HG03571 (cell line): Measurements from ENCODE around the gene PLPPR5.

ENCODE experiments used
- ATAC-seq: cut with Tn5 transposase; IDR thresholded peaks from one replicate; pipeline ENCODE4 v1.9.1; 2021; ENCODE audit not compliant: unreplicated experiment

Gene PLPPR5

GRCh38 chr1:98969798-98970490 lies 34.7 kb downstream of the PLPPR5 start:
- ATAC-seq: no peak

- no peak for ATAC-seq
Observed at GRCh38 chr1:98967122-98967521, 37.5 kb downstream of the PLPPR5 start.

- ATAC-seq: no peak
Observed at GRCh38 chr1:98965394-98965793, 39.3 kb downstream of the PLPPR5 start.

- no peak for ATAC-seq
Observed at GRCh38 chr1:98964198-98964597, 40.5 kb downstream of the PLPPR5 start.

DNA sequence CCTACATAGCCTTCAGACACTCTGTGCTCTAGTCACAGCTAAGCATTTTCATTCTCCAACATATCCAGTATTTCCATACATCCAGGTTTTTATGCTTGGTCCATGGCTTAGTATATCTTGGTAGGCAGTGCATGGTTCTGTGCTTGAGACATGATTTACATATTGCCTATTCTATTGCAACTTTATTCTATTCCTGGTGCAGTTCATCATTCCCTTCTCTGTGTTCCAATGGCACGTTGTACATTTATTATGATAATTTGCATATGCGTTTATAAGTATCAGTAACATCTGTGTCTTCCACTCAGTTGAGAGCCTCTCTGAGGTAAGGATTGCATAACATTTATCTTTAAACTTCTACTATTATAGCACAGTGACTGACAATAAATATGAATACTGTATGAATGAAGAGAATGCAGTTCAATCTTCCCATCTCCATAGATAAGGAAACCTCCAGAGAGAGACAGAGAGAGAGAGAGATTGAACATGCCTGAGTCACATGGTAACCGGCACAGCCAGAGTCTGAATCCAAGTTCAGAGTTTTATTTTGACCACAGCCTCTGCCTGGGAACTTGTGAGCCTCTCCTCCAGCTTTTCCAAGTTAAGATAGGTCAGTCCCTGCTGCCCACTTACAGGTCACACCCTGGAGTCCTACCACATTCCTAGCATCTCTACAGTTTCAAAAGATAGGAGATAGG lies 41.5 kb downstream of the PLPPR5 start:
- ATAC-seq: no peak

DNA sequence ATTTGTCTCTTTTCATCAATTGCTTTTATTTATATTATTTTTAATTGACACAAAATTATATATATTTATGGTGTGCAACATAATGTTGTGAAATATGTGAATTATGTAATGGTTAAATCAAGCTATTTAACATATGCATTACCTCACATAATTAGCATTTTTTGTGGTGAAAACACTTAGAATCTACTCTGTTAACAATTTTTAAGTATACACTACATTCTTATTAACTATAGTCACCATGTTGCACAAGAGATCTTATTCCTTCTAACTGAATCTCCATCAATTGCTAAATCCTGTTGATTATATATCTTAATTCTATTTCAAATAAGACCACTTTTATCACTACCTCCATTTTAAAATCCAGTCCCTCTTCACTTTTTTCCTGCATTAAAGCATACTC lies 42.5 kb downstream of the PLPPR5 start:
- ATAC-seq: no peak

GRCh38 chr1:98949621-98950020 lies 55.0 kb downstream of the PLPPR5 start:
- no peak for ATAC-seq

DNA sequence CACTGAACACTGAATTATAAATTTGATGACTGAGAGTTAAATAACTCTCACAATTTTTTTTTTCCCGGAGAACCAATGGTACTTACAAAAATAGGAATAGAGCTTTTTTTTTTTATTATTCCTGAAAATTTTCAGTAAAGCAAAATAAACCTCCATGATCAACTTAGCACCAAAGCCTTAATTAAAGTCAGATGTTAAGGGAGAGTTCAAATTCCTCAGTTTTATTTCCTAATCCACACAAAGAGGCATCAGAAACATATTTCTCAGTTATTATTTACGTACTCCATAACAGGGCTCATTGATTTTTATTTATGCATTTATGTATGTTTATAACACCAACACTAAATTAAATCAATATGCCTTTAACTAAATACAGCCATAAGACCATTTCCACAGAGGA lies 55.5 kb downstream of the PLPPR5 start:
- no peak for ATAC-seq

GRCh38 chr1:98947071-98947470 lies 57.6 kb downstream of the PLPPR5 start:
- ATAC-seq: no peak

DNA sequence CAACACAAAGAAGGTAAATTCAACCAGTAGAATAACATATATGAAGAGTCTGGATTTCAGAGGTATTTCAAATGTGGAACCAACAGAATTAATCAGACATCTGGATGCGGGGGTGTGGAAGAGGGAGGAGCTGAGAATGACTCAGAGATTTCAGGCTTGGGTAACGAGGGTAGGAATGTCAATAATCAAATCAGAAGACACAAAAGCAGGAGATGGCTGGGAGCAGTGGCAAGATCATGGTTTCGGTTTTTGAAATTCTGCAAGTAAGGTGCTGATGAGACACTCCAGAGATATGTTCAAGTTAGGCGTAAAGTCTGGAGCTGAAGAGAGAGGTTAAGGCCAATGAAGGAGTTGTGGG lies 64.0 kb downstream of the PLPPR5 start:
- no peak for ATAC-seq

DNA sequence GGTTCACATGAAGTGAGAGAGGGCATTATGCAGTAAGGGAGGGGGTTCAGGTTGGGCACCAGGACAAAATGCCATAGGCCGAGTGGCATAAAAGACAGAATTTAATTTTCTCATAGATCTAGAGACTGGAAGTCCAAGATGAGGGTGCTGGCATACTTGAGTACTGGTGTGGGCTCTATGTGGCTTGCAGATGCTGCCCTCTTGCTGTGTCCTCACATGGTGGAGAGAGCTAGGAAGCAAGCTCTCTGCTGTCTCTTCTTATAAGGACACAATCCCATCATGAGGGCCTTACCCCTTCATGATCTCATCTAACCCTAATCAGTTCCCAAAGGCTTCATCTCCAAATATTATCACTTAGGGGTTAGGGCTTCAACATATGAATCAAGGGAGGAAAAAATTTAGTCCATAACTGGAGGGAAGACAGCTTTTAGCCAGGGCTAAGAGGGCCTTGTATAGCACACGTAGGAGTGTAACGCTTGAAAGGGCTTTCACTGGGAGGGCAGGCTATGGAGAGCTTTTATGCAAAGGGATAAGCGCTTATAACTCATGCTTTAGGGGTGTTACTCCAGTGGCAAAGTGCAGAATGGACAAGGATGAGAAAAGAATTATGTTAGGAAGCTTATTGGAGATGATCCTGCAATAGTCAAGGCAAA lies 64.5 kb downstream of the PLPPR5 start:
- no peak for ATAC-seq

- ATAC-seq: no peak
Observed at GRCh38 chr1:98939471-98939870, 65.2 kb downstream of the PLPPR5 start.

DNA sequence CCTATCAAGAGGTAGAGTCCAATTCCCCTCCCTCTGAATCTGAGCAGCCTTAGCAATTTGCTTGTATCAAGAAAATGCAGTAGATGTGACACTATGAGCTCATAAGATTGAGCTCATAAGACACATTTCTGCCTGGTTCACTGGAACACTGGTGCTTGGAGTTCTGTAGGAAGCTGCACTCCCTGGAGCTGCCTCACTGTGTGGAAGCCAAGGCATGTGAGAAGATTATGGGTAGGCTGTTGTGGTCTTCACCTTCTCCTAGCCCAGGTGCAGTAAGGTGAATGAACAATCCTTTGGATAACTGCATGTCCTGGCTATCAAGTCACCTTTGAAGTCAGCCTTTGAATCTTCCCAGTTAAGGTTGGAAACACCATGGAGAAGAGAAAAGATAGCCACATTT lies 67.3 kb downstream of the PLPPR5 start:
- no peak for ATAC-seq

DNA sequence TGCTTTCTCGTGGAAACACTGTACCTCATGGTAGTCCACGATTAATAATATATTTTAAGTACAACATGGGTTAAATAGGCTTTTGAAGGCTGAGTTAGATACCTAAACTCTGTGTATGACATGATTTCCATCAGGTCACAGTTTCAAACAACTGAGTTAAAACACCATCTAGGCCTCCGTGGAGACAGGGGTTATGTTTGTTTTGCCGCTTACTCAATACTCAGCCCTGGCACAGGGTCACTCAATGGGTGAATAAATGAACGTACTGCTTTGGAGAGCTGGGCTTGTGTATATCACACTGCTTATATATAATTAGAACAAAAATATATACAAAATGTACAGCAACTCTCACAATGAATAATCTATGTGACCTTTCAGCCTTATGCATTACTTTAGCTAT lies 72.5 kb downstream of the PLPPR5 start:
- ATAC-seq: no peak

GRCh38 chr1:98931128-98931835 lies 73.4 kb downstream of the PLPPR5 start:
- no peak for ATAC-seq

GRCh38 chr1:98929437-98929836 lies 75.2 kb downstream of the PLPPR5 start:
- ATAC-seq: no peak

DNA sequence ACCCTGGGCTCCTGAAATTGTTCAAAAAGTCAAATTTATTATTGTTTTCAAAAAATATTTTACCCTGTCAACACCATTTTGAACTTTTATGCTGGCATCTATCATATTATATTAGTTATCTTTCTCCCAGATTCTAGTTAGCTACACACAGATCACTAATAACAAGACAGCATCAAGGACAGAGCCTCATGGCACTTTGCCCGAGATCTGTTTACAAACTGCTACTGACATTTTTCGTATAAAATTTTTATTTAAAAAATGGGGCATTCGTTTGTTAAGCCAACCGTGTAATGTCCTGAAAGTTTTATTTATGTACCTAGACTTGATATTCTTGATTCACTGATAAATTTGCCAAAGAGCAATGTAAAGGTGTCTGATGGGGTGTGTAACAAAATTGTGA lies 78.1 kb downstream of the PLPPR5 start:
- ATAC-seq: no peak

GRCh38 chr1:98924977-98925376 lies 79.7 kb downstream of the PLPPR5 start:
- ATAC-seq: no peak

DNA sequence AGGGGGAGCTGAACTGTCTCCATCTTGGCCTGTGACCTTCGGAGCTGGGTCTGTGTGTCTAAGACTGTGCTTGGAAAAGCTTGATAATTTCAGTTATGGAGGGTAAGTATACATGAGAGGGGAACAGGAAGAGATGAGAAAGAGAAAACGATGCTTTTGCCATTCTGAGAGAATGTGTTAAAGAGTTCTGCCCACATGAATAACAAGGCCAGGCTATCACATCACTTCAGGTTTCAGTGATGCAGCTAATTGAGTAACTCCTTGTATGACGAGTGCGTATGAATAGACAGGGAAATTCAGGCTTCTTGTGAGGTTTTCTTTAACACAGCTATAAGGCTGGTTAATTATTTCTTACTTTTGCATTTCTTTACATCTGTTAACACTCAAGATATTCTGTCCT lies 81.0 kb downstream of the PLPPR5 start:
- ATAC-seq: no peak

- ATAC-seq: no peak
Observed at GRCh38 chr1:98921817-98922216, 82.8 kb downstream of the PLPPR5 start.

GRCh38 chr1:98920441-98921110 lies 84.1 kb downstream of the PLPPR5 start:
- no peak for ATAC-seq
